NOMO-1 treated with dmso at 0.1 percent for 144 hours (cell line): ENCODE results near the gene P2RX7.
A peak's percentile ranks its signal among the peaks of the same experiment; 100 is the strongest.

Source experiments
- DNase-seq: peaks from one replicate; lab custom pipeline; 2025; ENCODE audit not compliant: unreplicated experiment; lab: John Stamatoyannopoulos, UW

The P2RX7 gene

GRCh38 chr12:121110211-121110940, 22.3 kb upstream of the P2RX7 start:
- DNase-seq, result peak; percentile 87

- DNase-seq, result no peak
Observed at GRCh38 chr12:121111684-121112083, 21.0 kb upstream of the P2RX7 start.

GRCh38 chr12:121112496-121112895, 20.2 kb upstream of the P2RX7 start:
- DNase-seq, result no peak

- no peak for DNase-seq
Observed at GRCh38 chr12:121113057-121113456, 19.6 kb upstream of the P2RX7 start.

- DNase-seq, result no peak
Observed at GRCh38 chr12:121114019-121114639, 18.5 kb upstream of the P2RX7 start.

GRCh38 chr12:121114806-121115205, 17.9 kb upstream of the P2RX7 start:
- DNase-seq, result no peak

GRCh38 chr12:121115530-121115929, 17.1 kb upstream of the P2RX7 start:
- DNase-seq, result no peak

GRCh38 chr12:121116318-121117225, 16.1 kb upstream of the P2RX7 start:
- DNase-seq, result no peak

- no peak for DNase-seq
Observed at GRCh38 chr12:121117226-121117777, 15.4 kb upstream of the P2RX7 start.

- no peak for DNase-seq
Observed at GRCh38 chr12:121120323-121120722, 12.4 kb upstream of the P2RX7 start.

GRCh38 chr12:121120989-121121755, 11.5 kb upstream of the P2RX7 start:
- DNase-seq, result no peak

- no peak for DNase-seq
Observed at GRCh38 chr12:121121805-121122204, 10.9 kb upstream of the P2RX7 start.

GRCh38 chr12:121123488-121123887, 9.2 kb upstream of the P2RX7 start:
- DNase-seq, result no peak

GRCh38 chr12:121124402-121125109, 8.1 kb upstream of the P2RX7 start:
- DNase-seq, result no peak

GRCh38 chr12:121127501-121127900, 5.2 kb upstream of the P2RX7 start:
- DNase-seq, result no peak

GRCh38 chr12:121128908-121129810, 3.5 kb upstream of the P2RX7 start:
- peak; percentile 85 for DNase-seq

- DNase-seq, result no peak
Observed at GRCh38 chr12:121129811-121130147, 2.9 kb upstream of the P2RX7 start.

- DNase-seq, result no peak
Observed at GRCh38 chr12:121130866-121131373, 1.8 kb upstream of the P2RX7 start.

- DNase-seq, result no peak
Observed at GRCh38 chr12:121131941-121132341, 735 bp upstream of the P2RX7 start.
